Stimulated activated naive B cell treated with anti-CD40 and anti-IgM and Interleukin-4, amounts not matched to agents 10 μg/mL and 1 μg/mL and 100 μg/mL, for 72 hours (primary cell): Measurements from ENCODE around the gene LRMDA.

Experiments
- ATAC-seq, 2 donors: fragments of 150-1000 bp; cut with Tn5 transposase; replicated peaks; 2 replicates each; pipeline ENCODE4 v1.10.0; 2021; ENCODE audit warnings: moderate library complexity in 1 of 2
- DNase-seq: peaks from one replicate; pipeline ENCODE4 v3.0.0; 2021
- H3K27ac Mint-ChIP-seq: one replicate; pipeline ENCODE4 v1.8.0; 2022; ENCODE audit warnings: mild to moderate bottlenecking, mixed read lengths
- H3K27me3 Mint-ChIP-seq, 2 donors: one replicate each; pipeline ENCODE4 v1.8.0; 2022; ENCODE audit warnings: mixed read lengths in 2 of 2
- H3K36me3 Mint-ChIP-seq, 2 donors: one replicate each; pipeline ENCODE4 v1.8.0; 2022; ENCODE audit warnings: mixed read lengths in 2 of 2, mild to moderate bottlenecking in 1 of 2
- H3K4me1 Mint-ChIP-seq, 2 donors: one replicate each; pipeline ENCODE4 v1.8.0; 2022; ENCODE audit warnings: mixed read lengths in 2 of 2, mild to moderate bottlenecking in 1 of 2
- H3K4me3 Mint-ChIP-seq, 2 donors: one replicate each; pipeline ENCODE4 v1.8.0; 2022; ENCODE audit warnings: mild to moderate bottlenecking in 2 of 2, mixed read lengths in 2 of 2, moderate library complexity in 1 of 2
- H3K9me3 Mint-ChIP-seq, 2 donors: one replicate each; pipeline ENCODE4 v1.8.0; 2022; ENCODE audit warnings: mixed read lengths in 2 of 2, mild to moderate bottlenecking in 1 of 2

LRMDA gene

GRCh38 chr10:75994357-75995040 is 563.1 kb downstream of the LRMDA start:
- no peaks in the 10 kb centered on the region for H3K9me3 Mint-ChIP-seq
- no peak overlapping the region for H3K27ac Mint-ChIP-seq
- DNase-seq, result no peak
- H3K27me3 Mint-ChIP-seq, result no peaks in the 10 kb centered on the region
- no peaks in the 10 kb centered on the region for H3K36me3 Mint-ChIP-seq
- no peak overlapping the region for H3K4me3 Mint-ChIP-seq
- no peak for ATAC-seq
- no peaks in the 10 kb centered on the region for H3K4me1 Mint-ChIP-seq

- DNase-seq (no peak), ATAC-seq (no peak)
- H3K27ac Mint-ChIP-seq, result no peak overlapping the region
- no peaks in the 10 kb centered on the region for H3K36me3 Mint-ChIP-seq
- no peaks in the 10 kb centered on the region for H3K9me3 Mint-ChIP-seq
- H3K4me3 Mint-ChIP-seq, result no peak overlapping the region
- no peaks in the 10 kb centered on the region for H3K27me3 Mint-ChIP-seq
- H3K4me1 Mint-ChIP-seq, result no peaks in the 10 kb centered on the region
These were observed 563.6 kb downstream of the LRMDA start for GRCh38 chr10:75995041-75995430.

- H3K4me3 Mint-ChIP-seq, result no peak overlapping the region
- no peaks in the 10 kb centered on the region for H3K4me1 Mint-ChIP-seq
- H3K27me3 Mint-ChIP-seq, result no peaks in the 10 kb centered on the region
- no peaks in the 10 kb centered on the region for H3K36me3 Mint-ChIP-seq
- H3K27ac Mint-ChIP-seq, result no peak overlapping the region
- H3K9me3 Mint-ChIP-seq, result no peaks in the 10 kb centered on the region
- no peak for DNase-seq
- ATAC-seq, result no peak
These were observed 564.3 kb downstream of the LRMDA start for GRCh38 chr10:75995720-75996119.

GRCh38 chr10:75999001-75999400 is 567.6 kb downstream of the LRMDA start:
- ATAC-seq (no peak), DNase-seq (no peak)
- Mint-ChIP-seq H3K27me3 (no peaks in the 10 kb centered on the region), H3K27ac (no peak overlapping the region), H3K9me3 (no peaks in the 10 kb centered on the region), H3K4me3 (no peak overlapping the region), H3K4me1 (no peaks in the 10 kb centered on the region), H3K36me3 (no peaks in the 10 kb centered on the region)

- no peak for ATAC-seq
- no peaks in the 10 kb centered on the region for H3K36me3 Mint-ChIP-seq
These were observed 568.2 kb downstream of the LRMDA start for GRCh38 chr10:75999515-76000209.

GRCh38 chr10:76000550-76000949 is 569.1 kb downstream of the LRMDA start:
- Mint-ChIP-seq H3K4me3 (no peak overlapping the region), H3K4me1 (no peaks in the 10 kb centered on the region), H3K27me3 (no peaks in the 10 kb centered on the region), H3K27ac (no peak overlapping the region), H3K9me3 (no peaks in the 10 kb centered on the region), H3K36me3 (no peaks in the 10 kb centered on the region)
- DNase-seq (no peak), ATAC-seq (no peak)

More at GRCh38 chr10:75999515-76000209, 568.2 kb downstream of the LRMDA start:
- Mint-ChIP-seq H3K4me1 (no peaks in the 10 kb centered on the region), H3K4me3 (no peak overlapping the region), H3K27ac (no peak overlapping the region), H3K9me3 (no peaks in the 10 kb centered on the region), H3K27me3 (no peaks in the 10 kb centered on the region)
- no peak for DNase-seq

- no peaks in the 10 kb centered on the region for H3K4me1 Mint-ChIP-seq
- no peak overlapping the region for H3K4me3 Mint-ChIP-seq
- no peaks in the 10 kb centered on the region for H3K36me3 Mint-ChIP-seq
- H3K27me3 Mint-ChIP-seq, result no peaks in the 10 kb centered on the region
- no peak for DNase-seq
- no peak overlapping the region for H3K27ac Mint-ChIP-seq
- H3K9me3 Mint-ChIP-seq, result no peaks in the 10 kb centered on the region
- ATAC-seq, result no peak
These were observed 569.6 kb downstream of the LRMDA start for GRCh38 chr10:76001019-76001418.

GRCh38 chr10:76001461-76001860 is 570.0 kb downstream of the LRMDA start:
- H3K9me3 Mint-ChIP-seq, result no peaks in the 10 kb centered on the region
- H3K4me1 Mint-ChIP-seq, result no peaks in the 10 kb centered on the region
- no peak for DNase-seq
- no peak overlapping the region for H3K27ac Mint-ChIP-seq
- no peaks in the 10 kb centered on the region for H3K27me3 Mint-ChIP-seq
- ATAC-seq, result no peak
- no peak overlapping the region for H3K4me3 Mint-ChIP-seq
- H3K36me3 Mint-ChIP-seq, result no peaks in the 10 kb centered on the region

GRCh38 chr10:76002262-76002854 is 570.9 kb downstream of the LRMDA start:
- DNase-seq (no peak), ATAC-seq (no peak)
- no peaks in the 10 kb centered on the region for H3K4me1 Mint-ChIP-seq
- H3K4me3 Mint-ChIP-seq, result no peak overlapping the region
- no peak overlapping the region for H3K27ac Mint-ChIP-seq
- H3K9me3 Mint-ChIP-seq, result no peaks in the 10 kb centered on the region
- no peaks in the 10 kb centered on the region for H3K27me3 Mint-ChIP-seq
- no peaks in the 10 kb centered on the region for H3K36me3 Mint-ChIP-seq

- DNase-seq (no peak), ATAC-seq (no peak)
- H3K36me3 Mint-ChIP-seq, result no peaks in the 10 kb centered on the region
- H3K4me3 Mint-ChIP-seq, result no peak overlapping the region
- H3K9me3 Mint-ChIP-seq, result no peaks in the 10 kb centered on the region
- H3K27me3 Mint-ChIP-seq, result peaks cover 0 to 4% of the 10 kb centered on the region in 2 donors
- H3K4me1 Mint-ChIP-seq, result no peaks in the 10 kb centered on the region
- no peak overlapping the region for H3K27ac Mint-ChIP-seq
These were observed 576.3 kb downstream of the LRMDA start for GRCh38 chr10:76007667-76008181.

- no peak overlapping the region for H3K27ac Mint-ChIP-seq
- no peaks in the 10 kb centered on the region for H3K4me1 Mint-ChIP-seq
- H3K36me3 Mint-ChIP-seq, result no peaks in the 10 kb centered on the region
- no peak overlapping the region for H3K4me3 Mint-ChIP-seq
- DNase-seq (no peak), ATAC-seq (no peak)
- peaks cover 0 to 4% of the 10 kb centered on the region in 2 donors for H3K27me3 Mint-ChIP-seq
- no peaks in the 10 kb centered on the region for H3K9me3 Mint-ChIP-seq
These were observed 578.1 kb downstream of the LRMDA start for GRCh38 chr10:76009531-76009930.

GRCh38 chr10:76010703-76011102 is 579.3 kb downstream of the LRMDA start:
- no peak for DNase-seq
- no peaks in the 10 kb centered on the region for H3K36me3 Mint-ChIP-seq
- no peak overlapping the region for H3K27ac Mint-ChIP-seq
- no peak overlapping the region for H3K4me3 Mint-ChIP-seq
- no peaks in the 10 kb centered on the region for H3K4me1 Mint-ChIP-seq
- ATAC-seq, result no peak
- H3K27me3 Mint-ChIP-seq, result peaks cover 0 to 4% of the 10 kb centered on the region in 2 donors
- H3K9me3 Mint-ChIP-seq, result no peaks in the 10 kb centered on the region

GRCh38 chr10:76012716-76013327 is 581.4 kb downstream of the LRMDA start:
- ATAC-seq (no peak), DNase-seq (no peak)
- no peaks in the 10 kb centered on the region for H3K36me3 Mint-ChIP-seq
- H3K4me1 Mint-ChIP-seq, result no peaks in the 10 kb centered on the region
- H3K27me3 Mint-ChIP-seq, result peaks cover 0 to 4% of the 10 kb centered on the region in 2 donors
- H3K27ac Mint-ChIP-seq, result no peak overlapping the region
- no peaks in the 10 kb centered on the region for H3K9me3 Mint-ChIP-seq
- no peak overlapping the region for H3K4me3 Mint-ChIP-seq

- Mint-ChIP-seq H3K27ac (no peak overlapping the region), H3K36me3 (no peaks in the 10 kb centered on the region), H3K4me3 (no peak overlapping the region), H3K27me3 (no peaks in the 10 kb centered on the region), H3K4me1 (no peaks in the 10 kb centered on the region), H3K9me3 (no peaks in the 10 kb centered on the region)
- no peak for ATAC-seq
- no peak for DNase-seq
These were observed 583.8 kb downstream of the LRMDA start for GRCh38 chr10:76015245-76015644.
